ENCODE measurements around the gene MTR. TPM values are rescaled to one million over a fixed set of nuclear protein-coding genes. Genes with fewer than 3 reads are reported as not detected.

MTR gene
- total RNA-seq, 1 donor: 38.4 TPM

DNA sequence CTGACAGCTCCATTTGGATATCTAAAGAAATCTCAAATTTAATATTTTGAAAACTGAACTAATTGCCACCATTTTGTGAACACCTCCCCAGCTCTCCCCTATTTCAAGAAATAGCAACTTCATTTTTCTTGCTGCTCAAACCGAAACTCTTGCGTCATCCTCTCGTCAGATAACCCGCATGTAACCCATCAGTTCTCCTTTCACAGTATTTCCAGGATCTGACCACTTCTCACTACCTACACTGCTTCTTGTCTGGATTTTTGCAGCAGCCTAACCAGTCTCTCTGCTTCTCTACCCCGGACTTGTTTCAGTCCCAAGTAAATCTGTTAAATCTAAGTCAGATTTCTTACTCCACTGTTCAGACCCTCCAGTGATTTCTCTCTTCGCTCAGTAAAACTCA, 75.6 kb downstream of the MTR start:
- TF ChIP-seq, protein P1, sequence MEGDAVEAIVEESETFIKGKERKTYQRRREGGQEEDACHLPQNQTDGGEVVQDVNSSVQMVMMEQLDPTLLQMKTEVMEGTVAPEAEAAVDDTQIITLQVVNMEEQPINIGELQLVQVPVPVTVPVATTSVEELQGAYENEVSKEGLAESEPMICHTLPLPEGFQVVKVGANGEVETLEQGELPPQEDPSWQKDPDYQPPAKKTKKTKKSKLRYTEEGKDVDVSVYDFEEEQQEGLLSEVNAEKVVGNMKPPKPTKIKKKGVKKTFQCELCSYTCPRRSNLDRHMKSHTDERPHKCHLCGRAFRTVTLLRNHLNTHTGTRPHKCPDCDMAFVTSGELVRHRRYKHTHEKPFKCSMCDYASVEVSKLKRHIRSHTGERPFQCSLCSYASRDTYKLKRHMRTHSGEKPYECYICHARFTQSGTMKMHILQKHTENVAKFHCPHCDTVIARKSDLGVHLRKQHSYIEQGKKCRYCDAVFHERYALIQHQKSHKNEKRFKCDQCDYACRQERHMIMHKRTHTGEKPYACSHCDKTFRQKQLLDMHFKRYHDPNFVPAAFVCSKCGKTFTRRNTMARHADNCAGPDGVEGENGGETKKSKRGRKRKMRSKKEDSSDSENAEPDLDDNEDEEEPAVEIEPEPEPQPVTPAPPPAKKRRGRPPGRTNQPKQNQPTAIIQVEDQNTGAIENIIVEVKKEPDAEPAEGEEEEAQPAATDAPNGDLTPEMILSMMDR (IDR thresholded peaks at IDR 0.05; ENCODE audit: insufficient read depth, low read length): no peak
- H3K4me3 ChIP-seq (ENCODE audit: low read depth, low read length): no peak overlapping the region
- DNase-seq (ENCODE audit: low read depth): no peak

DNA sequence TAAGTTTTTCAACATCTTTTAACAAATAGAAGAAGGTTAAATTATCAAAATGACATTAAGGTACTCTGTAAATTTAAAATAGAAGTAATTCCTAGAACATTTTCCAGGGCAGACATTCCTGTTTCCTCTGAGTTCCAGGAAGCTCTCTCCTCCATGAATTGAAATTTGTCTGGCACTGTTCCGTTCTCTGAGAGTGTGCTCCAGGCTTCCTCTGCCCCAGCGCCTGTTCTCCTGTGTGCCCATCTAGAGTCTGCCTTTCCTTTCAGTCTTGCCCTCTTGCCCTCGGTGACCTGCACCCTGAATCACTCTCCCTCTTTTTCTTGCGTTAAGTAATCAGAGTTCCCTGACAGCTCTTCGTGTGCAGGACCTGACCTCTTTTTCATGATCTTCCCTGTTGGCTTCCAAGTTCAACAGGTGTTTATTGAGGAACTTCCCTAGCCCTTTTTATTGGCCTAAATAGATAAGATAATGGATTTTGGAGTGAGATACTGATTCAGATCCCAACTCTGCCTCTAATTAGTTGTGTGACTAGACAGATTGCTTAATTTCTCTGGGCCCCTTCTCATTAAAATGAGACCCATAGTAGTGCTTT, 77.1 kb downstream of the MTR start:
- H3K4me3 ChIP-seq (ENCODE audit: low read depth, low read length): no peak overlapping the region
- TF ChIP-seq, protein P1 (IDR thresholded peaks at IDR 0.05; ENCODE audit: insufficient read depth, low read length): no peak
- no peak for DNase-seq (ENCODE audit: low read depth)

DNA sequence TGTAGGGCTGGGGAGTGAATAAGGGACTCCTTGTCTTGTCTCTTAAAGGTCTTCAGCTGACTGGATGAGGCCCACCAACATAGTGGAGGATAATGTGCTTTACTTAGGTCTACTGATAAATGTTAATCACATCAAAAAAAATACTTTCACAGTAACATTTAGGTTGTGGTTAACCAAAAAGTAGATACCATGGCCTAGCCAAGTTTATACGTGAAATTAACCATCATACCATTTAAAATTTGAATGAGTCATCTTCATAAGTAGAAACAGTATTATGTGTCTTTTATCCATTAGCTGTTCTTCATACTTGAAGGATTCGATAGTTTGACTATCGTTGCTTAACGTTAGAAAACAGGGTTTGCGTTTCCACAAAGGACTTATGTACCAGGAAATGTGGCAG, 80.9 kb downstream of the MTR start:
- DNase-seq (ENCODE audit: low read depth): no peak
- TF ChIP-seq, protein P1 (IDR thresholded peaks at IDR 0.05; ENCODE audit: insufficient read depth, low read length): no peak
- no peak overlapping the region for H3K4me3 ChIP-seq (ENCODE audit: low read depth, low read length)

DNA sequence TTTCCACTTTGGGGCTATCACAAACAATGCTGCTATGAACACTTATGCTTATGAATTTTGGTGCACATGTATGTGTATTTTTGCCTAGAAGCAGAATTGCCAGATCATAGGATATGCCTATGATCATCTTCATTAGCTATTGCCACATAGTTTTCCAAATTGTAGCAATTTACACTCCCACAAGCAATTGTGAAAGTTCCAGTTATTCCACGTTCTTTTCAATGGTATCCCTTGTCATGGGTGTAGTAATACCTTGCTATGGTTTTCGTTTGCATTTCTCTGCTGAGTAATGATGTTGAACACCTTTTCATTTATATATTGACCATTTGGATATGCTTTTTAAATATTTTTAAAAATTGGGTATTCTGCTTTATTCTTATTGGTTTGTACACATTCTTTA, 82.6 kb downstream of the MTR start:
- no peak overlapping the region for H3K4me3 ChIP-seq (ENCODE audit: low read depth, low read length)
- TF ChIP-seq, protein P1 (IDR thresholded peaks at IDR 0.05; ENCODE audit: insufficient read depth, low read length): no peak
- no peak for DNase-seq (ENCODE audit: low read depth)

DNA sequence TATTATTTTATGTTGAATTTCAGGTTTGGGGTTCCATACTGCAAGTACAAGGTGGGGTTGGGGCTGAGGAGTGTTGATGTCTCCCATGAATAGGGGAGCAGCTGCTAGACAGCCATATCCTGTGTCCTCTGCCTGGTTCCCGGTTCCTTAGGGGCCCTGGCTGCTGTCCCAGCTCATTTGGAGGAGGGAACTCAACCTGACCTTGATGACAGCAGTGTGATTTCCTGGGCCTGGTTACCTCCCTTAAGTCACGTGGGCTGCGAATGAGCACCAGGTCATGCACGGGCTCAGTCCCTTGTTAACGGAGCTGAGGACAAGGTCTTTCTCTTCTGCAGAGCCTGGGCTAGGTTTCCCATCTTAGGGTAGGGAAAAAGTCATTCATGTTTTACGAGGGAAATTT, 85.1 kb downstream of the MTR start:
- no peak overlapping the region for H3K4me3 ChIP-seq (ENCODE audit: low read depth, low read length)
- TF ChIP-seq, protein P1 (IDR thresholded peaks at IDR 0.05; ENCODE audit: insufficient read depth, low read length): no peak
- DNase-seq (ENCODE audit: low read depth): no peak

DNA sequence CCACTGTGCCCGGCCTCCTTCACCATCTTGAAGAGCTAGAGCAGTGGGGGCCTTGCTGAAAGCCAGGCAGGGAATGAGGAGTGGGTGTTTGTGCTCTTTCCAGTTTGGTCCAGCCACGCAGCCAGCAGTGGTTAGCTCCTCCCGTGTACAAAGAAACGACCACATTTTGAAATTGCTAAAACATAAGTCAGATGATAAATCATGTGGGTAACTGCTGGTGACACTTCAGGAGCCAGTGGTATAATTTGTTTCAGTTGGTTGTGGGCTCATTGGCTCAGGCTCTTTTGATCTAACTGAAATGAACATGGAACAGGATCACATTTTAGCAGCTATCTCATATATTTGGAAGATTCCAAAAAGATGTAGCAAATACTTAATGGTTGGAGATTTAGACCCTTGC, 87.6 kb downstream of the MTR start:
- no peak for DNase-seq (ENCODE audit: low read depth)
- TF ChIP-seq, protein P1 (IDR thresholded peaks at IDR 0.05; ENCODE audit: insufficient read depth, low read length): no peak
- H3K4me3 ChIP-seq (ENCODE audit: low read depth, low read length): no peak overlapping the region

DNA sequence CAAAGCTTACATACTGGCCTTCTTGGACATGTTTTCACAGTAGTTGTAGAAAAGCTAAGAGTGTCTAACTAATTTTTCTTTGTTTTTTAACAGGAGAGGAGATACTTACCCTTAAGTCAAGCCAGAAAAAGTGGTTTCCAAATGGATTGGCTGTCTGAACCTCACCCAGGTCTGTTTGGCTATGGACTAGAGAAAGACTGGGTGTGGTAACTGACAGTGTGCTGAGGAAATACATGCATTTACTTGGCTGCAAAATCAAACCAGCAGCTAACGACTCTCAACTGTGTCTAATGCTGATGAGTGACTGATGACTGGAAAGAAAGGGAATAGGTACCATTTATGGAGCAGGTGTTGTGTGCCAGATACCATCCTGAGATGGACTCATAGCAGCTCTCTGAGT, 91.1 kb downstream of the MTR start:
- H3K4me3 ChIP-seq (ENCODE audit: low read depth, low read length): no peak overlapping the region
- TF ChIP-seq, protein P1 (IDR thresholded peaks at IDR 0.05; ENCODE audit: insufficient read depth, low read length): no peak
- DNase-seq (ENCODE audit: low read depth): no peak
